ENCODE results near the gene FOXP1.

FOXP1 gene

GRCh38 chr3:71454512-71455403 lies 128.8 kb downstream of the FOXP1 start:
- no peak for DNase-seq (ENCODE audit: low read depth in 2 of 2)
- TF ChIP-seq, protein P1, sequence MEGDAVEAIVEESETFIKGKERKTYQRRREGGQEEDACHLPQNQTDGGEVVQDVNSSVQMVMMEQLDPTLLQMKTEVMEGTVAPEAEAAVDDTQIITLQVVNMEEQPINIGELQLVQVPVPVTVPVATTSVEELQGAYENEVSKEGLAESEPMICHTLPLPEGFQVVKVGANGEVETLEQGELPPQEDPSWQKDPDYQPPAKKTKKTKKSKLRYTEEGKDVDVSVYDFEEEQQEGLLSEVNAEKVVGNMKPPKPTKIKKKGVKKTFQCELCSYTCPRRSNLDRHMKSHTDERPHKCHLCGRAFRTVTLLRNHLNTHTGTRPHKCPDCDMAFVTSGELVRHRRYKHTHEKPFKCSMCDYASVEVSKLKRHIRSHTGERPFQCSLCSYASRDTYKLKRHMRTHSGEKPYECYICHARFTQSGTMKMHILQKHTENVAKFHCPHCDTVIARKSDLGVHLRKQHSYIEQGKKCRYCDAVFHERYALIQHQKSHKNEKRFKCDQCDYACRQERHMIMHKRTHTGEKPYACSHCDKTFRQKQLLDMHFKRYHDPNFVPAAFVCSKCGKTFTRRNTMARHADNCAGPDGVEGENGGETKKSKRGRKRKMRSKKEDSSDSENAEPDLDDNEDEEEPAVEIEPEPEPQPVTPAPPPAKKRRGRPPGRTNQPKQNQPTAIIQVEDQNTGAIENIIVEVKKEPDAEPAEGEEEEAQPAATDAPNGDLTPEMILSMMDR (IDR thresholded peaks at IDR 0.05; ENCODE audit: low read depth, low read length): no peak
- no peak overlapping the region for H3K4me3 ChIP-seq (replicated peaks in 1 of 2; ENCODE audit: low read depth in 2 of 2, low read length in 2 of 2)

DNA sequence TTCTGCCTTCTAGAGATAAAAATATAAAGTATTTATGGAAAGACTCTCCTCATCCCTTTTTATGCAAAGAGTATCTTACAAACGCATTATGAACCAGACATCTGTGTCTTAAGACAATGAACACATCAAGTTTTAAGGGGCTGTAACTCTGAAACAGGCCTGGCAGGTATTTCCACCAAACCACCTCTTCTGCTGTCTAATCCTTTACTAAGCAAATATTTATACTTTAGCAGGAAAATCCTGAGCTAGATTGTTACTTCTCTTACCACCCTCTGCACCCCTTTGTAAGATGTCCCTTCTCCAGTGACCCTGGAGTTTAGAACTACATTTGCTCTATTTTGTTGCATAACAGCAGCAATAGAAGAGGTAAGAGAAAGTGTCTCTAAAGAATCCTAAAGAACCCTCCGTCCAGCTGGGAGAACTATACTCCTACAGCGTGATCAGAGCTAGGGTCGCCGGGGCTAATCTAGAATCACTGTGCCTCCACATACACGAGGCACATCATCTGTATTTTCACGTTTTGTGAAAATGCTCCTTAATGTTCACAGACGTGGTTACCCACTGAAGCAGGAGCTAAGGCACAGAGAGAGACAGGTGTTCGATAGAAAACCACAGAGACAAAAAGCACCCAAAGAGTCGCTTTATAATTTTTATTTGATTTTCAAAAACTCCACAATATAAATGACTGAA lies 129.6 kb downstream of the FOXP1 start:
- DNase-seq (ENCODE audit: low read depth in 2 of 2): no peak
- no peak overlapping the region for H3K4me3 ChIP-seq (replicated peaks in 1 of 2; ENCODE audit: low read depth in 2 of 2, low read length in 2 of 2)
- TF ChIP-seq, protein P1 (IDR thresholded peaks at IDR 0.05; ENCODE audit: low read depth, low read length): no peak

DNA sequence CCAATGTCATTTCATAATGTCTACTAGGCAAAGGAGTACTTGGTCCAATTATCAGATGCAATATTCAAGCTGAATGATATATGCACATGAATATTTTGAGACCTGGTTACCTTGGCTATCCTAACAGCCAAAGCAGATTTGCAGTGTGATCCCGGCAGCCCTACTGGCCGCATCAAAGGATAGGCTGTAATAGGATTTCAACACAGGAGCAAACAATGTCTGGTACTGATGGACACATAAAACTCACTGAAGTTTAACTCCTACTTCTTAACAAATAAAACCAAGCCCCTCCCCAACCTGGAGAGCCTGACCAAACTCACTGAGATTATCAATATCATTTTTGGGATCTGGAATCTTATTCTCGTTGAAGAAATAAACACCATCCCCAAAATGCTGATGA lies 130.2 kb downstream of the FOXP1 start:
- no peak for DNase-seq (ENCODE audit: low read depth in 2 of 2)
- no peak overlapping the region for H3K4me3 ChIP-seq (replicated peaks in 1 of 2; ENCODE audit: low read depth in 2 of 2, low read length in 2 of 2)
- TF ChIP-seq, protein P1 (IDR thresholded peaks at IDR 0.05; ENCODE audit: low read depth, low read length): no peak

- no peak for DNase-seq (ENCODE audit: low read depth in 2 of 2)
- TF ChIP-seq, protein P1 (IDR thresholded peaks at IDR 0.05; ENCODE audit: low read depth, low read length): no peak
- H3K4me3 ChIP-seq (replicated peaks in 1 of 2; ENCODE audit: low read depth in 2 of 2, low read length in 2 of 2): no peak overlapping the region
These were observed 131.7 kb downstream of the FOXP1 start for GRCh38 chr3:71451812-71452211.

DNA sequence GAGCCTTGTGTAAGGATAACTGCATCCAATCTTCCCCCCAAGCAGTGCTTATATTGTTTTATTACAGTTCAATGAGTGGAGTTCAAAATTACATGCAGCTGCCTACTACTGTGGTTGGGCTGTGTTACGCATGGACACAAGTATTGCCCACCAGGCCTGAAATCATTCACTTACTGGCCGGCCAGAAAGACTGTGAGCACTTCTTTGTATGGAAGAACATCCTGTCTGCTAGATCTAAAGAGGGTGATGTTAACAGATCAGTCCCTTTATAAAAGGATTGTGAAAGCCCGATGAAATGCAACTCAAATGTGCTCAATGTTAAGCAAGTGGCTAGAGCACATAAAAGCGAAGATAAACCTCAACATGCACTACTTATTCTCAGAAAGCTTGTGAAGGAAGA lies 132.5 kb downstream of the FOXP1 start:
- no peak overlapping the region for H3K4me3 ChIP-seq (replicated peaks in 1 of 2; ENCODE audit: low read depth in 2 of 2, low read length in 2 of 2)
- no peak for DNase-seq (ENCODE audit: low read depth in 2 of 2)
- TF ChIP-seq, protein P1 (IDR thresholded peaks at IDR 0.05; ENCODE audit: low read depth, low read length): no peak

- H3K4me3 ChIP-seq (replicated peaks in 1 of 2; ENCODE audit: low read depth in 2 of 2, low read length in 2 of 2): no peak overlapping the region
- TF ChIP-seq, protein P1 (IDR thresholded peaks at IDR 0.05; ENCODE audit: low read depth, low read length): no peak
- DNase-seq (ENCODE audit: low read depth in 2 of 2): no peak
These were observed 133.4 kb downstream of the FOXP1 start for GRCh38 chr3:71450162-71450561.

Data from cardiac fibroblast (primary cell).